GM12875 (cell line): ENCODE data around the gene SYCP2.

Experiments used
- H3K4me3 ChIP-seq: one replicate; pipeline ENCODE4 v1.5.1; 2011; ENCODE audit warnings: low read depth, low read length, control low read depth
- CTCF ChIP-seq: IDR thresholded peaks from 2 replicates; pipeline ENCODE4 v1.5.1; 2011; ENCODE audit warnings: low read depth, mild to moderate bottlenecking, control low read depth, inconsistent platforms, low read length, moderate library complexity, borderline replicate concordance; ENCODE audit not compliant: insufficient read depth

Gene SYCP2

GRCh38 chr20:59944726-59945125 lies 11.3 kb upstream of the SYCP2 start:
- no peak overlapping the region for H3K4me3 ChIP-seq
- no peak for TF ChIP-seq CTCF

- no peak overlapping the region for H3K4me3 ChIP-seq
These were observed 8.8 kb upstream of the SYCP2 start for GRCh38 chr20:59942245-59942644.

GRCh38 chr20:59940956-59941294 lies 7.5 kb upstream of the SYCP2 start:
- peak overlapping the region; percentile 72 for H3K4me3 ChIP-seq
- TF ChIP-seq CTCF: no peak

More at GRCh38 chr20:59942245-59942644, 8.8 kb upstream of the SYCP2 start:
- TF ChIP-seq CTCF: no peak

- H3K4me3 ChIP-seq: peak within 1 kb of the TSS; percentile 72
- no peak for TF ChIP-seq CTCF
These were observed 6.9 kb upstream of the SYCP2 start, which contains the start of the genes FAM217B and PPP1R3D for GRCh38 chr20:59940129-59940955. Gene FAM217B (plus strand): TSS chr20:59940389. CDS start chr20:59943944, 3,555 bp downstream. Gene PPP1R3D (minus strand): TSS chr20:59940305. CDS start chr20:59939931, 374 bp downstream.

GRCh38 chr20:59939879-59940128 lies 6.4 kb upstream of the SYCP2 start:
- peak overlapping the region; percentile 72 for H3K4me3 ChIP-seq
- no peak for TF ChIP-seq CTCF

- no peak for TF ChIP-seq CTCF
- peak overlapping the region; percentile 72 for H3K4me3 ChIP-seq
These were observed 5.8 kb upstream of the SYCP2 start for GRCh38 chr20:59939052-59939878.
